ENCODE results near the gene GRIK1.

DNA sequence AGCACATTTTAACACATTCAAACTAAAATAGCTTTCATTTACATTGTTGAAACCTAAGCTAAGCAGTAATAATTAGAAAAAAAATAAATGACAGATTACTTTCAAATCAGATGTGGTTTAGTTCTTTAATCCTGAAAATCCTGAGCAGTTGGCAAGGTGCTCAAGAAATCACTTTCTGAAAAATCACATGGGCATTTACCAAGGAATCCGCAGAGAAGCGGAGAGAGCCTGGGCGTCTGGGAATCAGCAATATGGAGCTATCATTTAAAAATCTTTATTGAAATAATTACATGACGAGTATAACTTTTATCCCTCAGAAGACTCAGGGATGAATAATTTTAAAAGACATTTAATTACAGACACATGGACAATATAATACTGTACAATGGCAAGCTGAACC lies 30.2 kb downstream of the GRIK1 start:
- no peak for TF ChIP-seq POLR2A (IDR thresholded peaks at IDR 0.05)
- TF ChIP-seq, protein P1, sequence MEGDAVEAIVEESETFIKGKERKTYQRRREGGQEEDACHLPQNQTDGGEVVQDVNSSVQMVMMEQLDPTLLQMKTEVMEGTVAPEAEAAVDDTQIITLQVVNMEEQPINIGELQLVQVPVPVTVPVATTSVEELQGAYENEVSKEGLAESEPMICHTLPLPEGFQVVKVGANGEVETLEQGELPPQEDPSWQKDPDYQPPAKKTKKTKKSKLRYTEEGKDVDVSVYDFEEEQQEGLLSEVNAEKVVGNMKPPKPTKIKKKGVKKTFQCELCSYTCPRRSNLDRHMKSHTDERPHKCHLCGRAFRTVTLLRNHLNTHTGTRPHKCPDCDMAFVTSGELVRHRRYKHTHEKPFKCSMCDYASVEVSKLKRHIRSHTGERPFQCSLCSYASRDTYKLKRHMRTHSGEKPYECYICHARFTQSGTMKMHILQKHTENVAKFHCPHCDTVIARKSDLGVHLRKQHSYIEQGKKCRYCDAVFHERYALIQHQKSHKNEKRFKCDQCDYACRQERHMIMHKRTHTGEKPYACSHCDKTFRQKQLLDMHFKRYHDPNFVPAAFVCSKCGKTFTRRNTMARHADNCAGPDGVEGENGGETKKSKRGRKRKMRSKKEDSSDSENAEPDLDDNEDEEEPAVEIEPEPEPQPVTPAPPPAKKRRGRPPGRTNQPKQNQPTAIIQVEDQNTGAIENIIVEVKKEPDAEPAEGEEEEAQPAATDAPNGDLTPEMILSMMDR (IDR thresholded peaks at IDR 0.05): no peak
